Ascending aorta (tissue), 2 donors: ENCODE measurements around the gene FMN1. TPM values are rescaled to one million over a fixed set of nuclear protein-coding genes. Genes with fewer than 3 reads are reported as not detected.

ENCODE experiments used
- DNase-seq, 2 donors: peaks; one replicate each; pipeline ENCODE4 v3.0.0-alpha.2; 2019; ENCODE audit warnings: low spot score in 2 of 2
- H3K27ac ChIP-seq, 2 donors: fragments of 200-600 bp; sonication (generic); one replicate each; pipeline ENCODE4 v1.5.1; 2016 to 2017; ENCODE audit warnings: mild to moderate bottlenecking in 1 of 2
- H3K27me3 ChIP-seq: fragments of 200-600 bp; sonication (generic); one replicate; pipeline ENCODE4 v1.5.1; 2017
- H3K36me3 ChIP-seq, 2 donors: fragments of 200-600 bp; sonication (generic); one replicate each; pipeline ENCODE4 v1.5.1; 2016
- H3K4me1 ChIP-seq, 2 donors: fragments of 200-600 bp; sonication (generic); one replicate each; pipeline ENCODE4 v1.5.1; 2016 to 2017; ENCODE audit warnings: mild to moderate bottlenecking in 1 of 2
- H3K4me3 ChIP-seq, 2 donors: fragments of 200-600 bp; sonication (generic); one replicate each; pipeline ENCODE4 v1.5.1; 2016 to 2017; ENCODE audit warnings: mild to moderate bottlenecking in 1 of 2
- H3K9me3 ChIP-seq, 2 donors: fragments of 200-600 bp; sonication (generic); one replicate each; pipeline ENCODE4 v1.5.1; 2016
- CTCF ChIP-seq, 3 experiments: fragments of 200-600 bp in 2 of 3; fragments of 450-650 bp in 1 of 3; sonication (generic) in 2 of 3; IDR thresholded peaks; one replicate each; pipeline ENCODE4 v1.5.1; 2016 to 2019; ENCODE audit warnings: antibody characterized with exemption in 3 of 3, mild to moderate bottlenecking in 1 of 3, moderate library complexity in 1 of 3
- intact Hi-C: fragments of 100-400 bp; cut with DNase I; formaldehyde crosslinking; loops from one replicate; pipeline ENCODE4 v1.15.1; 2023
- total RNA-seq: library from RNA; depleted of rRNA; stranded (reverse); fragments of >200 nt; gene quantifications from one replicate; pipeline ENCODE4 v1.1.0, GENCODE V29; 2016

The FMN1 gene
- total RNA-seq, 1 donor from 2014 or later = 4.3 TPM

GRCh38 chr15:32750979-32751378 lies 443.5 kb downstream of the FMN1 start:
- Histone ChIP-seq H3K4me1 (no peaks in the 10 kb centered on the region), H3K27me3 (no peaks in the 10 kb centered on the region), H3K36me3 (no peaks in the 10 kb centered on the region), H3K9me3 (no peaks in the 10 kb centered on the region), H3K4me3 (no peak overlapping the region), H3K27ac (no peak overlapping the region)
- no peak for TF ChIP-seq CTCF (IDR thresholded peaks at IDR 0.05)
- intact Hi-C loops = no loop called here
- DNase-seq = no peak

- H3K4me1 ChIP-seq = no peaks in the 10 kb centered on the region
Measured at GRCh38 chr15:32747921-32748342, 446.6 kb downstream of the FMN1 start.

GRCh38 chr15:32746116-32746857 lies 448.2 kb downstream of the FMN1 start:
- no peak for TF ChIP-seq CTCF (IDR thresholded peaks at IDR 0.05)
- Histone ChIP-seq H3K4me1 (no peaks in the 10 kb centered on the region), H3K4me3 (no peak overlapping the region), H3K36me3 (no peaks in the 10 kb centered on the region), H3K9me3 (no peaks in the 10 kb centered on the region), H3K27me3 (no peaks in the 10 kb centered on the region), H3K27ac (no peak overlapping the region)
- intact Hi-C loops = no loop called here
- DNase-seq = no peak

More at GRCh38 chr15:32747921-32748342, 446.6 kb downstream of the FMN1 start:
- H3K27ac ChIP-seq = no peak overlapping the region
- H3K27me3 ChIP-seq = no peaks in the 10 kb centered on the region
- no peaks in the 10 kb centered on the region for H3K36me3 ChIP-seq
- no peaks in the 10 kb centered on the region for H3K9me3 ChIP-seq
- no peak overlapping the region for H3K4me3 ChIP-seq
- intact Hi-C loops = no loop called here
- TF ChIP-seq CTCF (IDR thresholded peaks at IDR 0.05) = no peak
- no peak for DNase-seq

GRCh38 chr15:32743411-32744140 lies 450.9 kb downstream of the FMN1 start:
- H3K36me3 ChIP-seq = no peaks in the 10 kb centered on the region
- no peaks in the 10 kb centered on the region for H3K9me3 ChIP-seq
- no peak for DNase-seq
- H3K27me3 ChIP-seq = no peaks in the 10 kb centered on the region
- H3K4me3 ChIP-seq = no peak overlapping the region
- no peak for TF ChIP-seq CTCF (IDR thresholded peaks at IDR 0.05)
- no peak overlapping the region for H3K27ac ChIP-seq
- intact Hi-C loops = no loop called here
- no peaks in the 10 kb centered on the region for H3K4me1 ChIP-seq

GRCh38 chr15:32739522-32740063 lies 454.9 kb downstream of the FMN1 start:
- no peak for TF ChIP-seq CTCF (IDR thresholded peaks at IDR 0.05)
- Histone ChIP-seq H3K36me3 (no peaks in the 10 kb centered on the region), H3K4me1 (no peaks in the 10 kb centered on the region), H3K9me3 (no peaks in the 10 kb centered on the region), H3K27ac (no peak overlapping the region), H3K4me3 (no peak overlapping the region), H3K27me3 (no peaks in the 10 kb centered on the region)
- DNase-seq = no peak
- intact Hi-C loops = no loop called here
